Activated B cell treated with CpG ODN at 0.5 μM for 24 hours (primary cell): ENCODE data around the gene MAGEB1. TPM values are rescaled to one million over a fixed set of nuclear protein-coding genes. Genes with fewer than 3 reads are reported as not detected.

ENCODE experiments used
- ATAC-seq: fragments of 200-7000 bp; cut with Tn5 transposase; one replicate; pipeline ENCODE4 v1.10.0; 2021; ENCODE audit warnings: low read depth, mild to moderate bottlenecking, moderate library complexity
- CTCF ChIA-PET: fragments of 350-600 bp; sonication (Branson Sonifier 250); formaldehyde crosslinking; loops from one replicate; lab custom pipeline; 2021; ENCODE audit warnings: antibody characterized with exemption; lab: Charles Lee
- POLR2A ChIA-PET: fragments of 350-600 bp; sonication (Branson Sonifier 250); formaldehyde crosslinking; loops from one replicate; lab custom pipeline; 2021; ENCODE audit warnings: antibody characterized with exemption; lab: Charles Lee
- DNase-seq: peaks from one replicate; pipeline ENCODE4 v3.0.0; 2022
- H3K27ac Mint-ChIP-seq: one replicate; pipeline ENCODE4 v1.8.0; 2020; ENCODE audit warnings: mixed read lengths
- H3K27me3 Mint-ChIP-seq: one replicate; pipeline ENCODE4 v1.8.0; 2021; ENCODE audit warnings: mixed read lengths
- H3K36me3 Mint-ChIP-seq: one replicate; pipeline ENCODE4 v1.8.0; 2021; ENCODE audit warnings: low read depth, mixed read lengths
- H3K4me1 Mint-ChIP-seq: one replicate; pipeline ENCODE4 v1.8.0; 2021; ENCODE audit warnings: mixed read lengths
- H3K4me3 Mint-ChIP-seq: one replicate; pipeline ENCODE4 v1.8.0; 2020; ENCODE audit warnings: mild to moderate bottlenecking, mixed read lengths
- H3K9me3 Mint-ChIP-seq: one replicate; pipeline ENCODE4 v1.8.0; 2020; ENCODE audit warnings: mixed read lengths
- intact Hi-C: fragments of 100-400 bp; cut with micrococcal nuclease; formaldehyde crosslinking; loops from one replicate; pipeline ENCODE4 v1.15.1; 2024
- total RNA-seq: library from RNA; stranded (reverse); gene quantifications from 2 replicates; pipeline ENCODE4 v1.2.3, GENCODE V29; 2022
- TF ChIP-seq, protein P1 (sequence below): fragments of 200-600 bp; IDR thresholded peaks from one replicate; pipeline ENCODE4 v1.8.0; 2022; ENCODE audit warnings: antibody characterized with exemption, mild to moderate bottlenecking

Gene MAGEB1
- total RNA-seq, 1 donor from 2014 or later: not detected

DNA sequence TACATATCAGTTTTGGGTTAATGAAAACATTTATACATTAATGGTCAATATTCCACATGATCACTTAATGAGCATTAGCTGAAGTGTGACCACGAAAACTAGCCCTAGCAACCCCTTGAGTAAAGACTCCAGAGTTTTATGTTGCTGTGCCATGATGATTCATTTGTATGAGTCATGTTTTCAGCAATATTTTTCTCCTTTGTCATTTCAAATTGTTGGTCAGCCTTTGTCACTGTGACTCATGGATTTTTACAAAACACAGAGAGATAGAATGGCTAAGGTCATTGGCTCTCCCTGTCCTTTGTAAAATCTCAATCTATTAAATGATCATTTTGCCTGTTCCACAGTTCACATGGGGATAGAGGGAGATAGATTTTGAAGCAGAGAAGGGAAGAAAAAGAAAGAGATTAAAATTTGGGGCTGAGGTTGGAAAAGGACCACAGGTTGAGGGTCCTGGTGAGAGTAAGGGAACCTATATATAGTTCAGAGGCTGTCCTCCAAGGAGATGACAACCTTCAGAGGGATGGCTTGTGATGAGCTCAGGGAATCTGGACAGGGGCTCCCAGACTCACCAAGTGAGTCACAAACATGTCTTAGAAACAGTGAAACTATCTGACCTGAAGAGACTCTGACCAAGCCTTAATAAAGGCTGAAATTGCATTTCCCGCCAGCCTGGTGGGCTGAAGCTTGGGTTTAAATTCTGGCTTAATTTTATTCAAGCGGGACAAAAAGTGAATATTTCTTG is 36.7 kb downstream of the MAGEB1 start:
- H3K4me3 Mint-ChIP-seq: no peak overlapping the region
- POLR2A ChIA-PET: no interaction called here
- H3K27ac Mint-ChIP-seq: no peak overlapping the region
- TF ChIP-seq, protein P1, sequence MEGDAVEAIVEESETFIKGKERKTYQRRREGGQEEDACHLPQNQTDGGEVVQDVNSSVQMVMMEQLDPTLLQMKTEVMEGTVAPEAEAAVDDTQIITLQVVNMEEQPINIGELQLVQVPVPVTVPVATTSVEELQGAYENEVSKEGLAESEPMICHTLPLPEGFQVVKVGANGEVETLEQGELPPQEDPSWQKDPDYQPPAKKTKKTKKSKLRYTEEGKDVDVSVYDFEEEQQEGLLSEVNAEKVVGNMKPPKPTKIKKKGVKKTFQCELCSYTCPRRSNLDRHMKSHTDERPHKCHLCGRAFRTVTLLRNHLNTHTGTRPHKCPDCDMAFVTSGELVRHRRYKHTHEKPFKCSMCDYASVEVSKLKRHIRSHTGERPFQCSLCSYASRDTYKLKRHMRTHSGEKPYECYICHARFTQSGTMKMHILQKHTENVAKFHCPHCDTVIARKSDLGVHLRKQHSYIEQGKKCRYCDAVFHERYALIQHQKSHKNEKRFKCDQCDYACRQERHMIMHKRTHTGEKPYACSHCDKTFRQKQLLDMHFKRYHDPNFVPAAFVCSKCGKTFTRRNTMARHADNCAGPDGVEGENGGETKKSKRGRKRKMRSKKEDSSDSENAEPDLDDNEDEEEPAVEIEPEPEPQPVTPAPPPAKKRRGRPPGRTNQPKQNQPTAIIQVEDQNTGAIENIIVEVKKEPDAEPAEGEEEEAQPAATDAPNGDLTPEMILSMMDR: no peak
- no peaks in the 10 kb centered on the region for H3K27me3 Mint-ChIP-seq
- CTCF ChIA-PET: no interaction called here
- intact Hi-C loops: no loop called here
- no peaks in the 10 kb centered on the region for H3K9me3 Mint-ChIP-seq
- no peaks in the 10 kb centered on the region for H3K4me1 Mint-ChIP-seq
- H3K36me3 Mint-ChIP-seq: no peaks in the 10 kb centered on the region
- ATAC-seq: no peak
- no peak for DNase-seq

DNA sequence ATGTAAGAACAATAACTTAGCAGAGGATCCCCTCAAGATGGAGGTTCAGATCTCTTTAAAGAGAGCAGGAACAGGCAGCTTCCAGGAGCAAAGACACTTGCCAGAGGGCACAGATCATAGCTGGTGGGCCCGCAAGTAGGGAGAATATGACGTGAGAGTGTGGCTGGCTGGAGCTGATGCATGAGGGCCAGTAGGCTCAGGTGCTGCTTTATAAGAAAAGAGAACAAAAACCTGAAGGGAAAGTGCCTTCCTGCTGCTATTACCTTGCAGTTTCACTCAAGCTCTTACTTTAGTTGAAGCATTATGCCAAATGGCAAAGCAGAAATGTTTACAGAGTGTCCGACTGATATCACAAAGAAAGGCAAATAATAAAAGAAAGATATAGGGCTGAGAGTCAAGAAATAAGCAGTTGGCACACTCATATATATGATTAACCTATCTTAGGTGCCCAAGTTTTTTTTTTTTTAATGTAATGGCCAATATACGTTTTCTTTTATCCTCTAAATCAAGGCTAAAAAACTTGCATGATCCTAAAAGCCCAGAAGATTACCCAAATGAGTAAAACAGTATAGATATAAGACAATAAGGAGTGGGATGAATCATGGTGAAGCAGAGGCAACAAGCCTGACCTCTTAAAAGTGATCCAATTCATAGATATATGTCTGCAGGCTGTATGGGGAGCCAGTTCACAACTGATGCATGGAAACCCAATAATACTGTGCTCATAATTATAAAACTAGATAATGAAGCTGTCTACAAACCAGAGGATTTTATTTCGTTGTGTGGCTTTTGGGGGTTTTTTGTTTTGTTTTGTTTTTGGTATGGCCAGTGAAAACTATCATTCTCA is 49.7 kb downstream of the MAGEB1 start:
- ATAC-seq (no peak), DNase-seq (no peak)
- no peaks in the 10 kb centered on the region for H3K9me3 Mint-ChIP-seq
- POLR2A ChIA-PET: no interaction called here
- intact Hi-C loops: no loop called here
- H3K4me1 Mint-ChIP-seq: no peaks in the 10 kb centered on the region
- H3K27ac Mint-ChIP-seq: no peak overlapping the region
- TF ChIP-seq, protein P1: no peak
- H3K27me3 Mint-ChIP-seq: peaks cover 1% of the 10 kb centered on the region
- no peaks in the 10 kb centered on the region for H3K36me3 Mint-ChIP-seq
- CTCF ChIA-PET: no interaction called here
- H3K4me3 Mint-ChIP-seq: no peak overlapping the region

DNA sequence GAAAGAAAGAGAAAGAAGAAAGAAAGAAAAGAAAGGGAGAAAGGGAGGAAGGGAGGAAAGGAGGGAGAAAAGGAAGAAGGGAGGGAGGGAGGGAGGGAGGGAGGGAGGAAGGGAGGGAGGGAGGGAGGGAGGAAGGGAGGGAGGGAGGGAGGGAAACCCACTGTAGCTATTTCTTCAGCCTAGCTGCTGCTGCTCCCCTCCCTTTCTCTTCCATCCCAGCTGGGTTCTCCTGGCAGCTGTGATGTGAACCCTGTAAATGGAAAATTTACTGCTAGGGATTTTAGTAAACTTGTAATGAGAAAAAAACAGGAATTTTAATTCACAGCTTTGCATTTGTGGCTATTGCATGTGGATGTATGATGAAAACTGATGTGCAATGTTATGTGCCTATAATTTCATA is 54.3 kb downstream of the MAGEB1 start:
- ChIA-PET POLR2A (no interaction called here), CTCF (no interaction called here)
- H3K36me3 Mint-ChIP-seq: no peaks in the 10 kb centered on the region
- TF ChIP-seq, protein P1: no peak
- H3K4me3 Mint-ChIP-seq: no peak overlapping the region
- ATAC-seq: no peak
- H3K4me1 Mint-ChIP-seq: no peaks in the 10 kb centered on the region
- intact Hi-C loops: no loop called here
- DNase-seq: no peak
- peaks cover 1% of the 10 kb centered on the region for H3K27me3 Mint-ChIP-seq
- H3K27ac Mint-ChIP-seq: no peak overlapping the region
- H3K9me3 Mint-ChIP-seq: no peaks in the 10 kb centered on the region

Other genes starting within 250 kb of the MAGEB1 start
- not detected in 2 replicates for gene MAGEB2, start 31.6 kb upstream of the MAGEB1 start, total RNA-seq
- gene MAGEB3, start 16.5 kb upstream of the MAGEB1 start, total RNA-seq: not detected in 2 replicates
- not detected in 2 replicates for gene MAGEB4, start 5.1 kb upstream of the MAGEB1 start, total RNA-seq
- not detected in 2 replicates for gene NR0B1, start 62.2 kb downstream of the MAGEB1 start, total RNA-seq